H9 (cell line): ENCODE data around the gene G3BP1. TPM values are rescaled to one million over a fixed set of nuclear protein-coding genes. Genes with fewer than 3 reads are reported as not detected.

ENCODE experiments used
- DNase-seq: peaks from one replicate; pipeline ENCODE4 v3.0.0-alpha.2; 2017
- H2AFZ ChIP-seq: one replicate; pipeline ENCODE4 v1.6.1; 2013; ENCODE audit warnings: mild to moderate bottlenecking, low read length, control low read depth, moderate library complexity
- H2AK5ac ChIP-seq: 2 replicates; pipeline ENCODE4 v1.6.1; 2013; ENCODE audit warnings: low read length, control low read depth, mixed read lengths; ENCODE audit not compliant: insufficient read length
- H2BK120ac ChIP-seq: one replicate; pipeline ENCODE4 v1.6.1; 2013; ENCODE audit warnings: low read depth, mild to moderate bottlenecking, low read length, control low read depth, inconsistent platforms; ENCODE audit not compliant: poor library complexity, severe bottlenecking
- H2BK12ac ChIP-seq: 2 replicates; pipeline ENCODE4 v1.6.1; 2013; ENCODE audit warnings: low read length, control low read depth, mixed read lengths, low read depth; ENCODE audit not compliant: insufficient read length
- H2BK15ac ChIP-seq: 2 replicates; pipeline ENCODE4 v1.6.1; 2013; ENCODE audit warnings: low read depth, low read length, control low read depth
- H2BK20ac ChIP-seq: one replicate; pipeline ENCODE4 v1.6.1; 2013; ENCODE audit warnings: low read depth, mild to moderate bottlenecking, low read length, control low read depth, inconsistent platforms; ENCODE audit not compliant: poor library complexity, severe bottlenecking
- H2BK5ac ChIP-seq: 2 replicates; pipeline ENCODE4 v1.6.1; 2013; ENCODE audit warnings: low read length, control low read depth, mixed read lengths; ENCODE audit not compliant: insufficient read length
- H3K14ac ChIP-seq: 2 replicates; pipeline ENCODE4 v1.6.1; 2013; ENCODE audit warnings: low read length, control low read depth; ENCODE audit not compliant: insufficient read depth
- H3K18ac ChIP-seq: 2 replicates; pipeline ENCODE4 v1.6.1; 2013; ENCODE audit warnings: low read depth, mild to moderate bottlenecking, mixed read lengths, low read length, control low read depth; ENCODE audit not compliant: insufficient read length
- H3K23ac ChIP-seq: 2 replicates; pipeline ENCODE4 v1.6.1; 2013; ENCODE audit warnings: low read length, control low read depth, mixed read lengths, low read depth; ENCODE audit not compliant: insufficient read length
- H3K23me2 ChIP-seq: 2 replicates; pipeline ENCODE4 v1.6.1; 2013; ENCODE audit warnings: low read depth, mild to moderate bottlenecking, mixed read lengths, low read length, control low read depth; ENCODE audit not compliant: insufficient read length, poor library complexity, severe bottlenecking
- H3K27ac ChIP-seq: 2 replicates; pipeline ENCODE4 v1.5.1; 2013; ENCODE audit warnings: low read length, control low read depth, mixed read lengths, low read depth; ENCODE audit not compliant: insufficient read length
- H3K27me3 ChIP-seq: 2 replicates; pipeline ENCODE4 v1.6.1; 2013; ENCODE audit warnings: low read length, control low read depth, inconsistent platforms; ENCODE audit not compliant: insufficient read depth
- H3K4ac ChIP-seq: 2 replicates; pipeline ENCODE4 v1.6.1; 2013; ENCODE audit warnings: low read depth, mild to moderate bottlenecking, control low read depth, inconsistent platforms, low read length, moderate library complexity
- H3K4me1 ChIP-seq: 2 replicates; pipeline ENCODE4 v1.6.1; 2013; ENCODE audit warnings: low read length, control low read depth, inconsistent platforms; ENCODE audit not compliant: insufficient read depth
- H3K4me2 ChIP-seq: 2 replicates; pipeline ENCODE4 v1.6.1; 2013; ENCODE audit warnings: low read length, control low read depth, mixed read lengths; ENCODE audit not compliant: insufficient read length, insufficient read depth
- H3K56ac ChIP-seq: 2 replicates; pipeline ENCODE4 v1.6.1; 2013; ENCODE audit warnings: low read depth, mild to moderate bottlenecking, mixed read lengths, low read length, control low read depth; ENCODE audit not compliant: insufficient read length
- H3K79me1 ChIP-seq: 2 replicates; pipeline ENCODE4 v1.6.1; 2013; ENCODE audit warnings: low read depth, mild to moderate bottlenecking, moderate library complexity, low read length, control low read depth, inconsistent platforms; ENCODE audit not compliant: insufficient read depth, poor library complexity, severe bottlenecking
- H3K79me2 ChIP-seq: 2 replicates; pipeline ENCODE4 v1.6.1; 2013; ENCODE audit warnings: low read length, control low read depth, inconsistent platforms; ENCODE audit not compliant: insufficient read depth
- H3K9ac ChIP-seq: 2 replicates; pipeline ENCODE4 v1.6.1; 2013; ENCODE audit warnings: low read length, control low read depth, mixed read lengths; ENCODE audit not compliant: insufficient read length; ENCODE audit errors: extremely low read depth
- H3K9me3 ChIP-seq: one replicate; pipeline ENCODE4 v1.6.1; 2013; ENCODE audit warnings: low read depth, low read length, inconsistent platforms; ENCODE audit not compliant: control insufficient read depth
- H3T11ph ChIP-seq: one replicate; pipeline ENCODE4 v1.6.1; 2013; ENCODE audit warnings: mild to moderate bottlenecking, low read length, control low read depth, inconsistent platforms
- H4K20me1 ChIP-seq: one replicate; pipeline ENCODE4 v1.6.1; 2013; ENCODE audit not compliant: control insufficient read depth, insufficient read length, insufficient read depth
- H4K5ac ChIP-seq: 2 replicates; pipeline ENCODE4 v1.6.1; 2013; ENCODE audit warnings: low read depth, mild to moderate bottlenecking, mixed read lengths, low read length, control low read depth; ENCODE audit not compliant: insufficient read length
- H4K8ac ChIP-seq: replicated peaks from 2 replicates; pipeline ENCODE4 v1.6.1; 2013; ENCODE audit warnings: low read length, control low read depth, mixed read lengths, low read depth; ENCODE audit not compliant: insufficient read length
- H4K91ac ChIP-seq: 2 replicates; pipeline ENCODE4 v1.6.1; 2013; ENCODE audit warnings: low read depth, mild to moderate bottlenecking, moderate library complexity, mixed read lengths, low read length, control low read depth; ENCODE audit not compliant: insufficient read length
- H3K27ac Mint-ChIP-seq, 3 experiments: 2 replicates in 2 of 3; 3 replicates in 1 of 3; pipeline ENCODE4 v1.8.0; 2020 to 2021; ENCODE audit warnings: mixed read lengths in 3 of 3, mild to moderate bottlenecking in 1 of 3, moderate library complexity in 1 of 3
- H3K27me3 Mint-ChIP-seq: 2 replicates; pipeline ENCODE4 v1.8.0; 2021; ENCODE audit warnings: low read depth, mild to moderate bottlenecking, moderate library complexity, mixed read lengths
- H3K36me3 Mint-ChIP-seq, 3 experiments: 2 replicates in 2 of 3; 3 replicates in 1 of 3; pipeline ENCODE4 v1.8.0; 2020 to 2021; ENCODE audit warnings: low read depth in 3 of 3, mixed read lengths in 3 of 3; ENCODE audit not compliant: insufficient read depth in 1 of 3
- H3K4me1 Mint-ChIP-seq, 2 experiments: 2 replicates each; pipeline ENCODE4 v1.8.0; 2020; ENCODE audit warnings: mixed read lengths in 2 of 2
- H3K4me3 Mint-ChIP-seq, 2 experiments: 2 replicates in 1 of 2; 3 replicates in 1 of 2; pipeline ENCODE4 v1.8.0; 2020 to 2021; ENCODE audit warnings: mild to moderate bottlenecking in 2 of 2, mixed read lengths in 2 of 2, moderate library complexity in 1 of 2
- H3K9me3 Mint-ChIP-seq, 2 experiments: 2 replicates in 1 of 2; 3 replicates in 1 of 2; pipeline ENCODE4 v1.8.0; 2020; ENCODE audit warnings: mild to moderate bottlenecking in 2 of 2, mixed read lengths in 2 of 2, moderate library complexity in 1 of 2
- CTCF ChIP-seq: fragments of 200-600 bp; sonication (generic); conservative IDR thresholded peaks from 3 replicates; pipeline ENCODE4 v1.8.0; 2021; ENCODE audit warnings: antibody characterized with exemption, mild to moderate bottlenecking
- WGBS: extraction: QIAGEN DNeasy Blood & Tissue Kit; methylation state at CpG from one replicate; pipeline ENCODE4 v1.1.7; 2013; ENCODE audit warnings: missing lambda C conversion rate, low lambda C conversion rate, mixed read lengths; ENCODE audit not compliant: insufficient read length; ENCODE audit errors: extremely low coverage; 5-methylcytosine and 5-hydroxymethylcytosine counted together
- total RNA-seq: library from RNA; stranded (reverse); gene quantifications from 2 replicates; pipeline ENCODE4 v1.2.1, GENCODE V29; 2021

G3BP1 gene
- total RNA-seq, 1 experiment from 2014 or later: 439 TPM

GRCh38 chr5:151812757-151813309, 41.1 kb downstream of the G3BP1 start:
- H2BK15ac ChIP-seq: no peak overlapping the region
- H2AFZ ChIP-seq: no peak overlapping the region
- no peak overlapping the region for H2BK12ac ChIP-seq
- no peak overlapping the region for H3K18ac ChIP-seq
- H3K79me2 ChIP-seq: no peaks in the 10 kb centered on the region
- no peaks in the 10 kb centered on the region for H3K27me3 ChIP-seq
- no peak overlapping the region for H3K56ac ChIP-seq
- H4K8ac ChIP-seq: no peak overlapping the region
- H3K9me3 ChIP-seq: no peaks in the 10 kb centered on the region
- no peak overlapping the region for H2BK120ac ChIP-seq
- no peak overlapping the region for H3T11ph ChIP-seq
- DNase-seq: no peak
- Mint-ChIP-seq H3K4me1 (peaks cover 4 to 12% of the 10 kb centered on the region in 2 experiments; a peak in 2 of 4 replicates), H3K27ac (peak overlapping the region in 1 of 3 experiments; percentile 61; a peak in 1 of 7 replicates), H3K27me3 (no peaks in the 10 kb centered on the region), H3K36me3 (peaks cover 28 to 70% (median 44%) of the 10 kb centered on the region in 3 experiments; a peak in 6 of 7 replicates), H3K9me3 (no peaks in the 10 kb centered on the region), H3K4me3 (no peak overlapping the region)
- H2BK5ac ChIP-seq: no peak overlapping the region
- no peak overlapping the region for H2BK20ac ChIP-seq
- H3K79me1 ChIP-seq: no peaks in the 10 kb centered on the region
- no peak overlapping the region for H3K14ac ChIP-seq
- no CpG with 5 or more reads among the region's 2 CpGs for WGBS
- H3K4ac ChIP-seq: no peak overlapping the region
- no peak overlapping the region for H2AK5ac ChIP-seq
- H4K20me1 ChIP-seq: no peaks in the 10 kb centered on the region
- H3K23me2 ChIP-seq: no peaks in the 10 kb centered on the region
- H3K4me2 ChIP-seq: no peak overlapping the region
- H3K23ac ChIP-seq: no peak overlapping the region
- TF ChIP-seq CTCF: no peak
- no peak overlapping the region for H3K27ac ChIP-seq
- no peak overlapping the region for H4K5ac ChIP-seq
- H4K91ac ChIP-seq: no peak overlapping the region
- H3K4me1 ChIP-seq: no peaks in the 10 kb centered on the region
- H3K9ac ChIP-seq: no peak overlapping the region
